ENCODE data around the gene EIF2AK3.

The EIF2AK3 gene

DNA sequence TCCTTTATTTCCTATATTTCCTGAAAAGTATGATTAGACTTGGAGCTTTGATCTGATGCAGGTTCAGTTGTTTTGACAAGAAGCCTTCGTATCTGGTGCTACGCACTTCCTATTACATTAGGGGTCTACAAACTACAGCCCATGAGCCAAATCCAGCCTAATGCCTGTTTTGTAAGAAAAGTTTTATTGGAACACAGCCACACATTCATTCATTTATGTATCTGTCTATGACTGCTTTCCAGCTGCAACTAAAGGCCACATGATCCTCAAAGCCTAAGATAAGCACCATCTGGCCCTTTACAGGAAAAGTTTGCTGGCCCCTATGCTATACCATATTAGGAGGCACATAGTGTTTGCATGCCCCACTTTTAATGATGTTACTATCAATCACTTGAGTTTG, 26.0 kb downstream of the EIF2AK3 start:
- H3K4me3 ChIP-seq (ENCODE audit: low read depth, low read length): no peak overlapping the region
- TF ChIP-seq, protein P1, sequence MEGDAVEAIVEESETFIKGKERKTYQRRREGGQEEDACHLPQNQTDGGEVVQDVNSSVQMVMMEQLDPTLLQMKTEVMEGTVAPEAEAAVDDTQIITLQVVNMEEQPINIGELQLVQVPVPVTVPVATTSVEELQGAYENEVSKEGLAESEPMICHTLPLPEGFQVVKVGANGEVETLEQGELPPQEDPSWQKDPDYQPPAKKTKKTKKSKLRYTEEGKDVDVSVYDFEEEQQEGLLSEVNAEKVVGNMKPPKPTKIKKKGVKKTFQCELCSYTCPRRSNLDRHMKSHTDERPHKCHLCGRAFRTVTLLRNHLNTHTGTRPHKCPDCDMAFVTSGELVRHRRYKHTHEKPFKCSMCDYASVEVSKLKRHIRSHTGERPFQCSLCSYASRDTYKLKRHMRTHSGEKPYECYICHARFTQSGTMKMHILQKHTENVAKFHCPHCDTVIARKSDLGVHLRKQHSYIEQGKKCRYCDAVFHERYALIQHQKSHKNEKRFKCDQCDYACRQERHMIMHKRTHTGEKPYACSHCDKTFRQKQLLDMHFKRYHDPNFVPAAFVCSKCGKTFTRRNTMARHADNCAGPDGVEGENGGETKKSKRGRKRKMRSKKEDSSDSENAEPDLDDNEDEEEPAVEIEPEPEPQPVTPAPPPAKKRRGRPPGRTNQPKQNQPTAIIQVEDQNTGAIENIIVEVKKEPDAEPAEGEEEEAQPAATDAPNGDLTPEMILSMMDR (IDR thresholded peaks at IDR 0.05; ENCODE audit: borderline replicate concordance, insufficient read depth, low read depth, low read length): no peak

DNA sequence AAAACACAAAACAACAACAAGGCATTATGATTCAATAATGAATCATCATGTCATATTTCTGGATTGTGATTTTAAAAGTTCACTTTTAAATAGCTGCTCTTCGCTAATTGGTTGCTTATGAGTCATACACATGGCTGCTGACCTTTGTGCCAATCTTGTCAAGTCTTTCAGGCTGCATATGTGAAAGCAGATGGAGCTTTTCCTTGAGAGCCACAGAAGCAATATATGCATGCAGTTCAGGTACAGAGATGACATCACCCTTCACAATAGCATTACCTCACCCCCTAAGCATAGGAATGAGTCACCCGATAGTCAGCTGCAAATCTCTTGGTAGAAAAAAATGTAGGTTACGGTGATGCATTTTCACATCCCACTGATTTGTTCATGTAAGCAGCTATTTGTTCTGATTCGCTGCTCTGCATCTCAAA, 27.2 kb downstream of the EIF2AK3 start:
- TF ChIP-seq, protein P1 (IDR thresholded peaks at IDR 0.05; ENCODE audit: borderline replicate concordance, insufficient read depth, low read depth, low read length): no peak
- no peak overlapping the region for H3K4me3 ChIP-seq (ENCODE audit: low read depth, low read length)

DNA sequence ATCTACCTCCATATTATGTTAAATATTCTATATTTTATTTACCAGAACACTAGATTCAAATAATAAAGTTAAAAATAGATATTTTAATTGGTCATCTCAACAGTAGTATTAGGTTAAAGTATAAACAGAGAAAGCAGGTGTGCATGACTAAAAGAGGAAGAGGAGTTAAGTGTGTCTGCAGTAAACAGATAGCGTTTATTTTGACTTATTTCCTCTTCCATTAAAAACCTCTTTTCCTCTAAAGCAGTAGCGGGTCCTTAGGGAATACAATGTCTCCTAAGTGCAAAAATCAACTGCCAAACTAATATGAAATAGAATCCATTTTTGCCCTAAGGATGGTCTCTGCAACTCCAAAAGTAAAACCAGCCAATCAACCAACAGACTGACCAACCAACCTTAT, 27.7 kb downstream of the EIF2AK3 start:
- TF ChIP-seq, protein P1 (IDR thresholded peaks at IDR 0.05; ENCODE audit: borderline replicate concordance, insufficient read depth, low read depth, low read length): no peak
- no peak overlapping the region for H3K4me3 ChIP-seq (ENCODE audit: low read depth, low read length)

DNA sequence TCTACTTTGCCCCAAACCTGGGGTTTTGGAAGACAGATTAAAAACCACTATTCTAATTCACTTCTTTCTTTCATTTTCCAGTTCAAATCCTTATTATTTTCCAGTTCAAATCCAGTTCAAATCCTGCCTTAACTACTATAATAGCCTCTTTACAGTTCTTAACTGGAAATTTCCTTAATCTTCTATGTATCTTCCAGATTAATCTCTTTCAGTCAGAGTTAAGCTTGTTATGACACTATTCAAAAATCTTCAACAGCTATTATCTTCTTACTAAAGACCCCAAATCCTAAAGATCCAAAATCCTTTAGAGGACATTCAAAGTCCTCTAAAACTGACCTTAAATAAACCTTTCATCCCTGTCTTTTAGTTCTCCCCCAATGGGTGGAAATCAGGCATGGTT, 30.1 kb downstream of the EIF2AK3 start:
- no peak overlapping the region for H3K4me3 ChIP-seq (ENCODE audit: low read depth, low read length)
- TF ChIP-seq, protein P1 (IDR thresholded peaks at IDR 0.05; ENCODE audit: borderline replicate concordance, insufficient read depth, low read depth, low read length): no peak

DNA sequence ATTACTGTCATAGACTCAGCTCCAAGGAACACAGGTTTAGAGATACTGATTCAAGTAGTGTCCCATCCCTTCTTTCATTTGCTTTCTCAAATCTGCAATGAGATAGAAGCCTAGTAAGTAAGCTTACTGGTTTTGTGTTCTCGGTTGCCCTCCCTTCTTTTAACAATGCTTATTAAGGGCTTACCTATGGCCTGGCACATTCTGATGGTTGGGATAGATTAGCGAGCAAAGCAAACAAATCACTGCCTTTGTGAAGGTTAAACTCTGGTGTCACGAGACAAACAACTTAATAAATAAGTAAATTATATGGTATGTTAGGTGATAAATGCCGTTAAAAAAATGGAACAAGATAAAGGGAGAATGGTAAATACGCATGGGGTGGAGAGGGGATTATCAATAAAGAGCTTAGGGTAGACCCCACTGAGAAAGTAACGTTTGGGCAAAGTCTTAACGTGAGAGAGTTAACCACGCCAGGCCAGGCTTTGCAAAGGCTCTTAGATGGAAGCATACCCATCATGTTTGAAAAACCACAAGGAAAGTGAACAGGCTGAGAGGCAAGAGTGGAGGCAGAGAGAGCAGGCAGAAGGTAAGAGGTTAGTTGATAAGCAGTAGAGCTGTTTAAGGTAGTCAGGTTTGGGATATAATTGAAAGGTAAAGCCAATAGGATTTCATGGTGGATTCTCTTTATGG, 31.0 kb downstream of the EIF2AK3 start:
- no peak overlapping the region for H3K4me3 ChIP-seq (ENCODE audit: low read depth, low read length)
- TF ChIP-seq, protein P1 (IDR thresholded peaks at IDR 0.05; ENCODE audit: borderline replicate concordance, insufficient read depth, low read depth, low read length): no peak

DNA sequence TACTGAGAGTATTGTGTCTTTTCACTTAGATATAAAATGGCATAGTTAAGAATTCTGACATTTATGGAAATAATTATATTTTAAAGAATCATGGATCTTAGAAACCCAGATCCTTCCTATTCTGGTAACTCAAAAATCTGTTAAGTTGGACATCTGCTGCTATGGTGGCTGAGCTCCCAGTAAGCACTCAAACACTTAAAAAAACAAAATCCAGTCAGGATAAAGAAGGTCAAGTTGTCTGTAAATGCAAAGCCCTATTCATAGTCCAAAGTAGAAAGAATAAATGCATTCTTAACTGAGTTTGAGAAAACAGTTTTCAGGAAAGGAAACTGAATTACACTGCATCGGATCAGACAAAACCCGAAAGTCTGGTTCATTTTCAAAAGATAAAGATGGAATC, 35.6 kb downstream of the EIF2AK3 start:
- no peak overlapping the region for H3K4me3 ChIP-seq (ENCODE audit: low read depth, low read length)
- TF ChIP-seq, protein P1 (IDR thresholded peaks at IDR 0.05; ENCODE audit: borderline replicate concordance, insufficient read depth, low read depth, low read length): no peak

DNA sequence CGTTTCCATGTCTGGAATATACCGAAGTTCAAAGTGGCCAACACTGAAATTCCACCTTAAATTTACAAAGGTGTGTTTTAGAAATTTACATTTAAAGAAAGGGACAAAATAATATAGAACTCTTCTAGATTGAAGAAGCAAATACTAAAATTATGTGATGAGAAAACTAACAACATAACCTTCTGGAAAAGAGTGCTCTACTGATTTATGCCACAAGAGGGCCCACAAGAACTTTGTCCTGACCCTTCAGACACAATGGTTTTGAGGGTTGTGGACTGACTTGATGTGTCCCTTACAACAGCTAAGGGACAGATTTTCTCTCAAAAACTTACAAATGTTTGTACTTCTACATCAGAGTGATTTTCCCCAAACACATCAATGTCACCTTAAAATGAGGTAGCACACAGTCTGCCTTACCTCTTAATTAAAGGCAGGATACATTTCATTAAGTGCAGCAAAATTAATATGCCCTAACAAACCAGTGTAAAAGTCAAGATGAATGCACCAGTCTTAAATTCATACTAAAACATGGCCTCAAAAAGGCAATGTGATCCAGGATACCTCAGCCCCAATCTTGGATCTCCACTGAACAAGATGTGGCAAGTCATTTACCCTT, 36.2 kb downstream of the EIF2AK3 start:
- TF ChIP-seq, protein P1 (IDR thresholded peaks at IDR 0.05; ENCODE audit: borderline replicate concordance, insufficient read depth, low read depth, low read length): peak; percentile 53; the same call in 1 of the 2 replicates
- no peak overlapping the region for H3K4me3 ChIP-seq (ENCODE audit: low read depth, low read length)

All from GM12875 (cell line).